GM18861 (cell line): ENCODE measurements around the gene PSME3IP1.
A peak's percentile ranks its signal among the peaks of the same experiment; 100 is the strongest.

ENCODE experiments used
- ATAC-seq: cut with Tn5 transposase; IDR thresholded peaks from one replicate; pipeline ENCODE4 v1.9.1; 2021; ENCODE audit not compliant: unreplicated experiment

Gene PSME3IP1

DNA sequence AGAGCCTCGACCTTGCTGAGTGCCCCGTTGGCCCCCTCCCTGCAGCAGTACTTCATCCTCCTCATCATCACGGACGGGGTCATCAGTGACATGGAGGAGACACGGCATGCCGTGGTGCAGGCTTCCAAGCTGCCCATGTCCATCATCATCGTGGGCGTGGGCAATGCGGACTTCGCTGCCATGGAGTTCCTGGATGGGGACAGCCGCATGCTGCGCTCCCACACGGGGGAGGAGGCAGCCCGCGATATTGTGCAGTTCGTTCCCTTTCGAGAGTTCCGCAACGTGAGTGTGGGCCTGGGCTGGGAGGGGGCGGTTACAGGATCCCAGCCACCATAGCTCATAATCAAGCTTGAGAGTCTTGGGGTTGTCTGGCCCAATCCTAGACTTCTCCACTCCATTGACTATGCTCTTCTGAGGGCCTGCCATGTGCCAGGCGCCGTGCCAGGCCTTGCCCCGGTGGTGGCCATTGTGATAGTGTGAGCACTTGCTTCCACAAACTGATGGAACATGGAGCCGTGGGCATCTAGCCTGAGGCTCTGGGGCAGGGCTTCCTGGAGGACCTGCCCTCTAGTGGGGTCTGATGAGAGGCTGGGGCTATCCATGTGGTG is 39.7 kb downstream of the PSME3IP1 start:
- ATAC-seq, result no peak

DNA sequence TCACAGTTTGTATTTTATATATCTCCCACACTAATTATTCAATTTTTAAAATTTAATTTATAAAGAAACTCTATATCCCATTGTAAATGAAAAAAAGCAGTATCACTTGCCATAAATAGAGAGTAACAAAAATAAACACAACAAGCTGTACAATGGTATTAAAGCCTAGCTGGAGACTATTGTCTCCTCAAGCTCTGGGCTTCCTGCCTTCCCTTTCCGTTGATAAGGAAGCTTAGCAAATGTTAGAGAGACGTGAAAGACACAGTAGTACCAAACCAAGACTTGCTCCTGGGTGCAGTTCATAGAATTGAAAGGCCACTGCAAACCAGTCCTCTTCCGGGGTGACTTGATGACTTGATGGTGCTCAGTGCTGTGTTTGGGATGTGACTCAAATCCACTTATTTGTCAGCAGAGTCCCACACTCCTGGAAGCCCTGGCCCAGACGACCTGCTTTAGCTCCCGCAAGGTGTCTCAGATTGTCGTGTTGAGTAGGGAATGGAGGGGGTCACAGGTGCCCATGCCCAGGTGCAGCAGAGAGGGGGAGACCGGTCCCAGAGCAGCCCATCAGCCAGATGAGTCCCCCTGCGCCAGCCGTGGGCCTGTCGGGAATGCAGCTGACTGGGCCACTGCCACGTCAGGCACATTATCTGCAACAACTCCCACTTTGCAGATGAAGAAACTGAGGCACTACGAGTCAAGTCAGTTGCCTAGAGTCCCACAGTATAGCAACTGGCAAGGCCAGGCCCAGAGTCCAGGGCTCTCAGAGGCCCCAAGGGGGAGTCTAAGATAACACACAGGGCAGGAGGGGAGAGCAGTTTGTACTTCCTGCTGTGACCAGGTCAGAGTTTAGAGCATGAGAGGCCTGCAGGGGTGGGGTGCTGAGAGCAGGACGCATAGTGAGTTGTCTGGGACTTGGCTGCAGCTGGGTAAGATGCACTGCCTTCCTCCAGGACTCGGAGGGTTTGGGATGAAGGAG is 40.5 kb downstream of the PSME3IP1 start:
- no peak for ATAC-seq

DNA sequence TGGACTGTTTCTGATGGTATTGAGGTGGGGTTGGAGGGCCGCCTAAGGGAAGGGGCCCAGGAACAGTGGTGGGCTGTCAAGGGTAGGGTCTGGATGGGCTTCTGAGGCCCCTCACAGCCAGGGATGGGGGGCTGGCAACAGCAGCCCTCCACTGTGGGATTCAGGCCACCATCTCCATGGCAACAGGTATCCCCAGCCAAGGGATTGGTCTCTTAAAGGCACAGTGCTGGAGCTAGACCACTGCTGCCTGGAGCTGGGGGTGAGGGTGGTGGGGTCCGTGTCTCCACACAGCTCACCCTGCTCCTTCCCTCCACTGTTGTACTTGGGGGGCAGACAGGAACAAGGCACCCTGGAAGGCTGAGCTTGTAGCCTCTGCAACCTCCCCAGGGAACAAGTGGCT is 41.8 kb downstream of the PSME3IP1 start:
- ATAC-seq, result no peak

DNA sequence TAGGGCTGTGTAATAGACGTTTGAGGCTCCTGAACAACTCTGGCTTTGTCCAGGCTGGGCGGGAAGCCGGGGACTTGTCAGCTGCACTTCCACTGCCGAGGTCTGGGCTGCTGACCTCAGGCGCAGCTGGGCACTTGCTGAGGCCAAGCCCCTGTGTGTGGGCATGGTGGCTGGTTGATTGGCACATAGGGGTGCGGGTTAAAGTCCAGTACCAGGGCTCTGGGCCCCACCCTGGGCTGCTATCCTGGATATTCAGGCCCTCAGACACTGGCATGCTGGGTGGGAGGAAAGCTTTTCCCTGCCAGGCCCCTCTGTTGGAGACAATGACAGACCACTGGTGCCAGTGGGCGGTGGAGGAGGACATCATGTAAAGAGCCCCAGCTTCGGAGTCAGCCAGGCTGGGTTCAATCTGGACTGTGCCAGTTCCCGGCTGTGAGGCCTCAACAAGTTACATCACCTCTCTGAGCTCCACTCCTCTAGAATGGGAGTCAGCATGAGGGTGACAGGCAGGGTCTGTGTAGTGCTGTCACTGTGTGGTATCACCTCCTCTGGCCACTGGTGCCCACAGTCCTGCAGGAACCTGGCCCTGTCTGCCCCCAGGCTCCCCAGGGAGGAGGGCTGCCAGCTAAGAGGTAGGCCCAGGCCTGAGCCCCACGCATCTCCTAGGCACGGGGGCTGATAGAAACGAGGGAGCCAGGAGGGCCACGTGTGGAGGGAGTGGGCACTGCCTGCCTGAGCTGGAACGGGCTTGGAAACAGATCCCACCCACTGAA is 42.5 kb downstream of the PSME3IP1 start:
- ATAC-seq, result no peak

DNA sequence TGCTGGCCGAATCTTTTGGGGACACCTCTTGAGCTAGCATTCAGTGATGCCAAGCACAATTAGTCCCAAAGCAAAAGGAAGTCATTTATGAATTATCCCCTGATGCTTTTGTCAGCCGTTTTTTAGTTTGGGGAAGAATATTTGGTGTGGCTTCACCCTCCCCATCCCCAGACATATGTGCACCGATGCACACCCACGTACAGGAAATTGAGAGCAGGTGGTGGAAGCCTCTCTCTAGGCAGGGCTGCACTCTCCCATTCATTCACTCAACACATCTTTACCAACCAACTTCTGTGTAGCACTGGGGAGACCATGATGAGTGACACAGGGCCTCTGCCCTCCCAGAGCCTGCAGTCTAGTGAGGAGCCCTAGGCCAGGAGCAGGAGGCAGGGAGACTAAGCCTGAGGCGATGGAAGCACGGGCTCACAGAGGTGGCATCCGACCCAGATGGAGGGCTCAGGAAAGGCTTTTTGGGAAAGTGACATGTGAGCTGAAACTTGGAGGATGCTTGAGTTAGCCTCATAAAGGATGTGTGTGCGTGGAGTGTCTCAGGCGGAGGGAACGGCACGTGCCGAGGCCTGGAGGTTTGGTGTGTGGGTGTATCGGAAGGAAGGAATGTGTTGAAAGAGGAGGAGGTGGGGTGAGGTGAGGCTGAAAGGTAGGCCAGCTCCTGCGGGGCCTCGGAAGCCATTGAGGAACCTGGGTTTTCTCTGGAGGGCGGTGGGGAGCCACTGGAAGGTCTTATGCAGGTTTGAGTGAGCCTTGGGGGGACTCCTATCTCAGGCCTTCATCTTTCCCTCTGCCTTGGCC is 43.8 kb downstream of the PSME3IP1 start:
- ATAC-seq, result no peak

DNA sequence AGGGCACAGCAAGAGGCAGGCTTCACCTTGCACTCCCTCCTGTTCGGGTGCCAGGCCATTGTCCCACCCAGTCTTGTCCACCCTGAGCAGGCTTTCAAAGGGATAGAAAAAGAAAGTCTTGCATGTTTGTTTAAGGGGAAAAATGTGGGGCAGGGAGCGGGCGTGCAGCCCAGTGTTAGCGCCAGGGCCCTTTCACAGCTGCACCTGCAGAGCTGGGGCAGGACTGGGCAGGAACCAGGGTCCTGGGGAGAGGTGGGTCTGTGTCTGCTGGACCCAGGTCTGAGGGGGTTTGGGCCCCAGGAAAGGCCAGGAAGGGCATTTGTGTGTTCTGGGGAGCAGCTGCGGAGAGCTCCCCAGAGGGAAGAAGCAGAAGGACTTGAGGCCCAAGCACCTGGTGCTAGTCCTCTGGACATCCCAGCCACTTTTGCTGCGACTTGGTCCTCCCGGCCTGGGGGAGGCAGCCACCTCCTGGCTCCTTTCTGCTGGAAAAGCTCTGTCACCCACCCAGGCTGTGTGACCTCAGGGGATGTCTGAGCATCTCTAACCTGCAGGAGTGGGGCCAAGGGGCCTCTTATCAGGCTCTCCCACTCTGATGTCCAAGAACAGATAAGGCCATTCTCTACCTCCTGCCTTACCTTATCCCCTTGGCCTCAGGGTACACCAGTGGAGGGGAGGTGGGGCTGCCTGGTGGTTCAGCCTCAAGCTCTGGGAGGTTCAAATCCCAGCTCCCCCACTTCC is 44.7 kb downstream of the PSME3IP1 start:
- ATAC-seq, result no peak

DNA sequence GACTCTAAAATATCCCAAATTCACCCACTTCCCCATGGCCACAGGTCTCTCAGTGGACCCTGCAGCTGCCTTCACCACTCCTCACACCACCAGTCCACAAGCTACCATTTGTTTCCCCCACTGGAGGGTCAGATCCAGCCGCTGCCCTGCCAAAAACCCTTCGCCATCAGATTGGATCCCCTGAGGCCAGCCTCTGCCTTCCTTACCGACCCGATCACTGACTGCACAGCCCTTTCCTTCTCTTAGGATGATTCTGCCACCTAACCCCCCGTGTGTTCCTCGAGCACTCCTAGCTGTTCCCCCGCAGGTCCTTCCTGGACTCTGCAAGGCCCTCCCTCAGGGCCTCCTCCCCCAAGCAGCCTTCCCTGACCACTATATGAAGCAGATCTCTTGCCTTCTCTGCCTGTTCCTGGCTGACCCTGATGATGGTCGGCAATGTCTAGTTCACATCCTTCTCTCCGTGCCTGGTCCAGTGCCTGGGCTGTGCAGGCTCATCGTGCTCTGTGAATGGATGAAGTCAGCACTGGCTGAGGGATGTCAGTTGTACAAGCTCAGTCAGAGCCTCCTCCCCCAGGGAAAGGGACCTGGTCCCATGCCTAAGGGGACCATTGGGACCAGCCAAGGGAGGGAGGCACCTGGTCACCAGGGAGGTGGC is 47.4 kb downstream of the PSME3IP1 start:
- no peak for ATAC-seq

DNA sequence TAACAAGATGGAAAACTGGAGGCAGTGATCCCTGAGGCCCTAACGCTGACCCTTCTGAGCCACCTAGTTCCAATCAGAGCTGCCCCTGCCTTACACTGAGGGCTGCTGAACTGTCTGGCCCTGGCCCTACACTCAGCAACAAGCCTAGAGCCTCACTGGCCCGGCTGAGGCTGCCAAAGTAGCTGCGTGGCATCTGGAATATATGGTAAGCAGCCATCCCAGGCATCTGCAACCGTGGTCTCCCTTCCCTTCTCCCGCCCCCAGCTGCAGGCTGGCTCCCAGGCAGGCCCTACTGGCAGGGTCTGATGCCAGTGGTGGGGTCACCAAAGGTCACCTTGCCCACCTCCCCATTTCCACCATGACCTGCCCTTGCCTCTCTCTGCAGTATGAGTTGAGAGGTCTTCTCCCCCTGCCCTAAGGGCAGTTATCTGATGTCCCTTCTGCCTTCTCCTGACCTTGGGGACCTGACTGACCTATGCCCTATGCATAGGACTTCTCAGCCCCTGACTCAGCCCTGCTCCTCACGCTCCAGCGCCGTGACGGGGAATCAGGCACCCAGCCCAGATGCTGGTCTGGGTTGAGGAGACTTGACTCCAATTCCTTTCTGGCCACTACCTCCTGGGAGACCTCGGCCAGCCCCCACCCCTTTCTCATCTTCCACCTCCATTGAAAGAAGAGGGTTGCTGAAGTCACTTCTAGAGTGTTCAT is 48.1 kb downstream of the PSME3IP1 start:
- no peak for ATAC-seq

DNA sequence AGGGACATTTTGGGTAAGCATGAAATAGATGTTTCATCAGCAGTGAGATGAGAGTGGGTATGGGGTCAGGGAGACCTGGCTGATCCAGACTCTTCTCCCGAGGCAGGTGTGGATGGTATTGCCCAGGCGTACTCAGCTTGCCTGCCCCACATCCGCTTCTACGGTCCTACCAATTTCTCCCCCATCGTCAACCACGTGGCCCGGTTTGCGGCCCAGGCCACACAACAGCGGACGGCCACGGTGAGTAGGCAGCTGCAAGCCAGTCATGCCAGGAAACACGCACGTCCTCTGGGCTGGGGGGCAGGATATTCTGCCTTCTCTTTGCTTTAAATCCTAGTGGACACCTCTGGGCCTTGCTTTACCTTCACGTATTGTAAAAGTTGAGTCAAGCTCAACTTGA is 48.8 kb downstream of the PSME3IP1 start:
- ATAC-seq, result no peak

DNA sequence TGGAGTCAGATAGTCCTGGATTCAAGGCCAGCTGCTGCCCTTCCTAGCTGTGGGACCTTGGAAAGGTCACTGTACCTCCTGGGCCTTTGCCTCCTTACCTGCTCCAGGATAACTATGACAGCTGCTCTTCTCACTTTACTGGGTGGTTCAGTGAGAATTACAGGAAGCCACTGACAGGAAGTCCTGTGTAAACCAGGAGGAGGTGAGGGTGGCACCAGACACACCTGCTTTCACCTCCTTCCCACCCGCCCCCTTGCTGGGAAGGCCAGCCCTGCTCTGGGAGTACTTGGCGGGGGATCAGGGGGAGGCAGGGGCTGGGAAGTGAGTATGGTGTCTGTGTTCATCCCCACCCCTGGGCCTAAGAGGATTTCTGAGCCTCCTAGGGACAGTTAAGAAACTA is 50.9 kb downstream of the PSME3IP1 start:
- ATAC-seq, result no peak

DNA sequence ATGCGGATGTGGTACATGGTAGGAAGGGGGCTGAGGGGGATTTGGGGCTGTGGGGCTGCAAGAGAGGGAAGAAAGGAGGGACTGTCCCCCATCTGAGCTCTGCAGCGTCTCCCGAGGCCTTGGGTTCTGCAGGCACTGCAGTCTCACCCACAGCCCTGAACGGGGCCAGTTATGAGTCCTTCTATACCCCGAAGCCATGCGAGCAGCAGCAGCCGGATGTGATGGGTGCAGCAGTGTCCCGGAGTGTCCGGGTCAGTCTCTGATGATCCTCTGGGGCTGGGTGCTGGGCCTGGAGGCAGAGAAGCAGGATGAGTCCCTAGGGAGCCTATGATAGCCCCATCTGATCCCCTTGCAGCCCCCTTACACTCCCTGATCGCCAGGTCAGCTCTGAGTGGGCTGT is 52.0 kb downstream of the PSME3IP1 start:
- no peak for ATAC-seq

DNA sequence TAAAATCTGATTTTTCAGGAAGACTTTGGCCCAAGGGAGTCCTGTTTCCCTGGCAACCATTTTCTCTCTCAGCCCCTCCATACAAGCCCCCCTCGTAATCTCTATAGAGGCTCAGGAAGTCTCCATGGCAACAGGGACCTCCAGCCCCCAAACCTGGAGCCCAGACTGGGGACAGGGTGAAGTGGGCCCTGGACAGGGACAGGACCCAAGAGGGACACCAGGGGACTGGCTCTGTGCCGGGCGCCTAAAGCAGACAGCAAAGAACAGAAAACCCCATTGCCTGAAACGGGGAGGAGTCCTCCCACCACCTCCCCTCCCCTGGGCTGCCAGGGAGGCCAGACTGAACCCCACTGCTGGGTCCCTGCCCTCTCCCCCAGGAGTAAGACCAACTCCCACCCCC is 52.8 kb downstream of the PSME3IP1 start:
- no peak for ATAC-seq

DNA sequence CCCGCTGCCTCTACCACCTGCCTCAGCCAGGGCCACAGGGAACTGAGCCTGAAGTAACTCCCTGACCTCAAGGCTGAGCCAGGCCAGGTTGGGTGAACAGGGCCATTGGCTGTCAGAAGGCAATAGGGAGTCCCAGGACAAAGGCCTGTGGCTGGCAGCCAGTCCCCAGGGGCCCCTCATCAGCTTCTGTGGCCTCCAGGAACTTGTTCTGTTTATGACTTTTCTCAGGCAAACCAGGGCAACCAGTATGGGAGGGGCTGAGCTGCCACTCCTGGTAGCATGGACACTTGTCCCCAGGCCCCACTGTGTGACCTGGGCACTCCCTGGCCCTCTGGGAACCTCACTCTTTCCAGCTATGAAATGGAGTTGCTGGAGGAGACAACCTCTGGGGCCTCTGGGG is 53.4 kb downstream of the PSME3IP1 start:
- ATAC-seq, result no peak

DNA sequence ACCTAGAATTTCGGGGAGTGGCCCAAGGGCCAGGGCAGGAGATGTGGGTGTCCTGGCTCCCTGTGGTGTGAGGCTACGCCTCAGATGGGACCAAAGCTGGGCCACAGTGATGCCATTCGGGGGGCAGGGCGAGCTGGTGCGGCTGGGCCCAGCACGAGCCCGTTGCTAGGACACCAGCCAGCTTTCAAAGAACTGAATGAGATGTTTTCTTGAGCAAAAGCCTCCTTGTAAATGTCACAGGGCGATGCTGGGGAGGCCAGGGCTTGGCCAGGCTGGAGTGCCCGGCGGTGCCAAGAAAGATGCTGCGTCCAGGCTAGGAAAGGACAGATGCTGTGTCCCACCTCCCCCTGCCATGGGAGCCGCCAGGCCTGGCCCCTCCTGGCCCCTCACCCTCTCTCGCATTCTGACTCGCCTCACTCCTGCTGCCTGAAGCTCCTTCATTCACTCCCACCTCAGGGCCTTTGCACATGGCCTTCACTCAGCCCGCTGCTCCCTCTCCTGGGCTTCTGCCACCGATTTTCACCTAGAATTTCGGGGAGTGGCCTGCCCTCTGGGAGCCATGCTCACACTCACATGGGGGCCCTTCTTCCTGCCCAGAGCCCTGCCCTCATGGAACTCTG is 54.4 kb downstream of the PSME3IP1 start:
- ATAC-seq, result no peak

DNA sequence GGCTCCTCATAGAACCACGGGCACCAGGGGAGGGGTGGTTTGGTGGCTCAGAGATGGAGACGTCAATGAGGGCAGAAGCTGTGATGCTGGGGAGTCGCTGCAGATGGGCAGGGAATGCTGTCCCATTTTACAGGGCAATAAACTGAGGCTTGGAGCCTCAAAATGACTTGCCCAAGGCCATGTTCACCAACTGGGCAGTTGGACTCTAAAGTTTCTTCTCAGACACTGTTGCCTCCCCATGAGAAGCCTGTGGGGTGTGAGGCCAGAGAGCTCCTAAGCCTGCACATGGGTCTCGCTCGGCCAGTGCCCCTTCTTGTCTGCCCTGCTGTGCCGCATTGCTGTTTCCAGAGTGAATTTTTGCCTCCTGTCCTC is 54.9 kb downstream of the PSME3IP1 start:
- no peak for ATAC-seq

DNA sequence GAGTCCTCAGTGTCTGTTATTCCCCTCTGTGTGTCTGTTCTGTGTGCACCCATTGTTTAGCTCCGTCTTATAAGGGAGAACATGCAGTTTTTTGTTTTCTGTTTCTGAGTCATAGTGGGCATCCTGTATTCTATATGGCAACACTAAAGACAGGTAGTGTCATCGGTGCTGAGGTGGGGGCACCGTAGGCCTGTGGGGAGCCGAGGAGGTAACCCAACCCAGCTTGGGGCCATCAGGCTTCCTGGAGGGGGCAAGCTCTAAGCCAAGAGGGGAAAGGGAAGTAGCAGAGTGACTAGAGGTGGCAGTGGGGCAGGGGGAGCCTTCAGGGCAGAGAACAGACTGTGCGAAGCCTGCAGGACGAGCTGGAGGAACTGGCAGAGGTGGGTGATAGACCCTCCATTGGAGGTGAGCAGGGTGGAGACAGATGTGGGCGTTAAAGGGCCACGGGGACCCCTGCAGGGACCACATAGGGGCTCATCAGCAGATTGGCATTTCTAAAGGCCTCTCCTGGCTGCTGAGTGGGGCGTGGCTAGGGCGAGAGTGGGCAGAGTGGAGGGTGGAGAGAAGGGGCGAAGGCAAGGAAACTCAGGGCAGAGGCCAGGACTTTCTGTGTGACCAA is 57.0 kb downstream of the PSME3IP1 start:
- peak; percentile 52 for ATAC-seq

DNA sequence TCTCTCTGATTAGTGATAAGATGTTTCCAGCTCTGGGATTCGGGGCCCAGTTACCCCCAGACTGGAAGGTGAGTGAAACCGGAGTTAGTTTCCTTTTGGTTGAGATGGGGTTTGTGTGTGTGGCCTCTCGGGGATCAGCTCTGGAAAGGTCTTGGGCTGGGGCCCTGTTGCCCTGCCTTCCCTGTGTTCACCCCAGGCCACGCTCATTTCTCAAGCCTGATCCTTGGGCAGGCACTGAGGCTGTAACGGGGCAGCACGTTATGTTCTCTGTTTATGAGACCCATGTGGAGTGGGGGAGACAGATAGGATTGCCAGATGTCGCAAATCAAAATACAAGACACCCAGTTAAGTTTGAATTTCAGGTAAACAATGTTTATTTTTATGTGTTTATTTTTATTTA is 58.0 kb downstream of the PSME3IP1 start:
- ATAC-seq, result no peak

DNA sequence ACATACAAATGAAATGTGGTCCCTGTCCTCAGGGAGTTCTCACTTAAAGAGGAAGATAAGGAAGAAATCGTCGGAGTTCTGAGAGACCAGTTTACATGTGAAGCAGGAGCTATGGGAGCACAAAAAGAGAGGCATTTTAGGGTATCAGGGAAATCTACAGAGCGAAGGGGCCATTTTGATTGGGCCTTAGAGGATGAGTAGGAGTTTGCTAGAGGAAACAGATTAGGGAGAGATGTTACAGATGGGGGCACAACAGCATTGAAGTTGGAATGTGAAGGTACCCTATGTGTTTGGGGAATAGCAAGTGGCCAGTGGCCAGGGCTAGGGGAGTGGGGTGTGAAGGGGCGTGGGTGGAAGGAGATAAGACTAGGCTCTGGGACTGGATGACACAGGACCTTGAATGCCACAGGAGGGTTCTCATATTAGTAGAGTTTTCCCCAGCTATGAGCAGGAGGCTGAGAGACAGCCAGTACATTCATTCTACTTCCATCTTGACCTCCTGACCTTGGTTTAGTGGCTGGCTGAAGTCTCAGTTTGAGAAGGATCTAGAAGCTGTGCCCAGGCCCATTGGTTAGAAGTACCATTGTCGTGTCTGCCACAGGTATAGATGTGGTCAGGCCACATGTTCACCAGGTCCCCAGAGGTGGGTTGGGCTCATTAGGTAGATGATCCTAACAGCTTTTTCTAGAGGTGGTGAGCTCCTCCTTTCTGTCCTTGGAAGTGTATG is 58.6 kb downstream of the PSME3IP1 start:
- ATAC-seq, result peak; percentile 70
